Measurements from ENCODE around the gene SNX7. TPM values are rescaled to one million over a fixed set of nuclear protein-coding genes. Genes with fewer than 3 reads are reported as not detected.

SNX7 gene
- total RNA-seq, 1 donor from 2014 or later, result 39.9 TPM

GRCh38 chr1:98668733-98669132 is 7.2 kb downstream of the SNX7 start:
- Histone ChIP-seq H3K9ac (ENCODE audit: low read length) (no peak overlapping the region), H3K4me2 (ENCODE audit: low read length) (no peak overlapping the region), H3K9me3 (ENCODE audit: insufficient read depth, low read depth, low read length) (no peaks in the 10 kb centered on the region), H3K36me3 (ENCODE audit: insufficient read depth, low read length) (no peaks in the 10 kb centered on the region), H3K4me1 (ENCODE audit: insufficient read depth, low read length) (peaks cover 5% of the 10 kb centered on the region), H3K27me3 (ENCODE audit: insufficient read depth, low read length) (no peaks in the 10 kb centered on the region), H3K4me3 (ENCODE audit: insufficient read depth, low read depth, low read length) (no peak overlapping the region), H2AFZ (ENCODE audit: low read depth, low read length) (no peak overlapping the region), H4K20me1 (ENCODE audit: insufficient read depth, low read length) (peaks cover 13% of the 10 kb centered on the region), H3K27ac (ENCODE audit: low read depth, low read length) (no peak overlapping the region), H3K79me2 (ENCODE audit: insufficient read depth, low read length) (peaks cover 65% of the 10 kb centered on the region)
- no peak for DNase-seq (ENCODE audit: low read depth)
- no peak for FAIRE-seq
- no peak overlapping the region for H3K27ac Mint-ChIP-seq (ENCODE audit: unreplicated experiment)
- no peak overlapping the region for H3K4me3 Mint-ChIP-seq (ENCODE audit: unreplicated experiment)
- peaks cover 17% of the 10 kb centered on the region for H3K4me1 Mint-ChIP-seq (ENCODE audit: low read depth, unreplicated experiment)
- TF ChIP-seq CTCF (IDR thresholded peaks at IDR 0.05; ENCODE audit: insufficient read depth, low read depth, low read length) (no peak), EZH2 (IDR thresholded peaks at IDR 0.05; ENCODE audit: insufficient read depth, low read length) (no peak)
- H3K27me3 Mint-ChIP-seq (ENCODE audit: low read depth, unreplicated experiment), result no peaks in the 10 kb centered on the region
- H3K9me3 Mint-ChIP-seq (ENCODE audit: unreplicated experiment), result no peaks in the 10 kb centered on the region
- peaks cover 3% of the 10 kb centered on the region for H3K36me3 Mint-ChIP-seq (ENCODE audit: low read depth, unreplicated experiment)

GRCh38 chr1:98669355-98670296 is 8.1 kb downstream of the SNX7 start:
- Mint-ChIP-seq H3K4me1 (ENCODE audit: low read depth, unreplicated experiment) (peaks cover 22% of the 10 kb centered on the region), H3K27ac (ENCODE audit: unreplicated experiment) (peak overlapping the region; percentile 34), H3K9me3 (ENCODE audit: unreplicated experiment) (no peaks in the 10 kb centered on the region), H3K4me3 (ENCODE audit: unreplicated experiment) (no peak overlapping the region), H3K27me3 (ENCODE audit: low read depth, unreplicated experiment) (no peaks in the 10 kb centered on the region), H3K36me3 (ENCODE audit: low read depth, unreplicated experiment) (peaks cover 3% of the 10 kb centered on the region)
- peak overlapping the region; percentile 23 for H3K27ac ChIP-seq (ENCODE audit: low read depth, low read length)
- H3K27me3 ChIP-seq (ENCODE audit: insufficient read depth, low read length), result no peaks in the 10 kb centered on the region
- no peaks in the 10 kb centered on the region for H3K9me3 ChIP-seq (ENCODE audit: insufficient read depth, low read depth, low read length)
- DNase-seq (ENCODE audit: low read depth) (peak; percentile 73), FAIRE-seq (no peak)
- peaks cover 10% of the 10 kb centered on the region for H4K20me1 ChIP-seq (ENCODE audit: insufficient read depth, low read length)
- no peak overlapping the region for H3K4me3 ChIP-seq (ENCODE audit: insufficient read depth, low read depth, low read length)
- H3K79me2 ChIP-seq (ENCODE audit: insufficient read depth, low read length), result peaks cover 64% of the 10 kb centered on the region
- H2AFZ ChIP-seq (ENCODE audit: low read depth, low read length), result no peak overlapping the region
- no peak for TF ChIP-seq EZH2 (IDR thresholded peaks at IDR 0.05; ENCODE audit: insufficient read depth, low read length)
- no peak overlapping the region for H3K9ac ChIP-seq (ENCODE audit: low read length)
- H3K36me3 ChIP-seq (ENCODE audit: insufficient read depth, low read length), result no peaks in the 10 kb centered on the region
- H3K4me2 ChIP-seq (ENCODE audit: low read length), result peak overlapping the region; percentile 42
- peaks cover 5% of the 10 kb centered on the region for H3K4me1 ChIP-seq (ENCODE audit: insufficient read depth, low read length)

- peaks cover 5% of the 10 kb centered on the region for H3K36me3 Mint-ChIP-seq (ENCODE audit: low read depth, unreplicated experiment)
- Histone ChIP-seq H4K20me1 (ENCODE audit: insufficient read depth, low read length) (no peaks in the 10 kb centered on the region), H3K4me2 (ENCODE audit: low read length) (no peak overlapping the region), H3K4me1 (ENCODE audit: insufficient read depth, low read length) (peaks cover 10% of the 10 kb centered on the region), H3K36me3 (ENCODE audit: insufficient read depth, low read length) (no peaks in the 10 kb centered on the region), H3K27ac (ENCODE audit: low read depth, low read length) (no peak overlapping the region), H3K9ac (ENCODE audit: low read length) (no peak overlapping the region), H2AFZ (ENCODE audit: low read depth, low read length) (no peak overlapping the region), H3K4me3 (ENCODE audit: insufficient read depth, low read depth, low read length) (no peak overlapping the region), H3K9me3 (ENCODE audit: insufficient read depth, low read depth, low read length) (no peaks in the 10 kb centered on the region), H3K79me2 (ENCODE audit: insufficient read depth, low read length) (peaks cover 50% of the 10 kb centered on the region), H3K27me3 (ENCODE audit: insufficient read depth, low read length) (no peaks in the 10 kb centered on the region)
- H3K27me3 Mint-ChIP-seq (ENCODE audit: low read depth, unreplicated experiment), result no peaks in the 10 kb centered on the region
- peaks cover 23% of the 10 kb centered on the region for H3K4me1 Mint-ChIP-seq (ENCODE audit: low read depth, unreplicated experiment)
- TF ChIP-seq CTCF (IDR thresholded peaks at IDR 0.05; ENCODE audit: insufficient read depth, low read depth, low read length), result no peak
- TF ChIP-seq EZH2 (IDR thresholded peaks at IDR 0.05; ENCODE audit: insufficient read depth, low read length), result no peak
- H3K4me3 Mint-ChIP-seq (ENCODE audit: unreplicated experiment), result no peak overlapping the region
- H3K27ac Mint-ChIP-seq (ENCODE audit: unreplicated experiment), result no peak overlapping the region
- no peak for FAIRE-seq
- H3K9me3 Mint-ChIP-seq (ENCODE audit: unreplicated experiment), result peaks cover 3% of the 10 kb centered on the region
- no peak for DNase-seq (ENCODE audit: low read depth)
Measured at GRCh38 chr1:98672189-98672588, 10.7 kb downstream of the SNX7 start.
